HG03442 (cell line): ENCODE measurements around the gene MAB21L4.
"Not testable (repeated sequence)": the region's sequence is repeated elsewhere in the genome, so short reads cannot be mapped to it uniquely, and the experiment has no call there.

Experiments
- ATAC-seq: cut with Tn5 transposase; IDR thresholded peaks from one replicate; pipeline ENCODE4 v1.9.1; 2021; ENCODE audit warnings: mild to moderate bottlenecking, moderate library complexity; ENCODE audit not compliant: unreplicated experiment

MAB21L4 gene

GRCh38 chr2:240846309-240846708 lies 49.6 kb downstream of the MAB21L4 start:
- ATAC-seq = not testable (repeated sequence)

GRCh38 chr2:240840435-240841060 lies 55.4 kb downstream of the MAB21L4 start:
- no peak for ATAC-seq

GRCh38 chr2:240839152-240840143 lies 56.5 kb downstream of the MAB21L4 start:
- ATAC-seq = no peak

DNA sequence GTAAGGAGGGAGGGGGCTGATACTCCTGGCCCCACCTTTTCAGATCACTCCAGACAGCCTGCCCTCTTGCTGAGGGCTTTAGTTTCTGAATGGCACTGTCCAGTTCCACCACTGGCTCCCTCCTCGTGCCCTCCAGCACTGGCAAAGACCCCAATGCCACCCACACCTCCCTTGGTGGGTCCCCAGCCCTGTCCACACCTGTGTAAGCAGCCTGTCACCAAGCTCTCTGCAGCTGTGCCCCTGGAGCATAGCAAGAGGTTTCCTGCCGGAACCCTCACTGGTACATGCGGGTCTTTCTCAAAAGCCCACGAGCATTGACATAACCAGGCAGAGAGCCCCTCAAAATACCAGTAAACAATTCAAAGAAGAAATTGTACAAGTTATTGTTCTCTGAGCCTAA lies 58.3 kb downstream of the MAB21L4 start:
- ATAC-seq = no peak

- ATAC-seq = no peak
These were observed 59.0 kb downstream of the MAB21L4 start for GRCh38 chr2:240836781-240837467.
